Vagina (tissue), 2 donors: Measurements from ENCODE around the gene HDAC1.

Source experiments
- CTCF ChIP-seq, 3 experiments: fragments of 450-650 bp in 2 of 3; fragments of 200-600 bp in 1 of 3; sonication (generic) in 1 of 3; IDR thresholded peaks; one replicate each; pipeline ENCODE4 v1.5.1; 2017 to 2019; ENCODE audit warnings: antibody characterized with exemption in 3 of 3, mild to moderate bottlenecking in 2 of 3, moderate library complexity in 2 of 3
- POLR2A ChIP-seq, 2 donors: fragments of 450-650 bp; IDR thresholded peaks; one replicate each; pipeline ENCODE4 v1.6.1; 2017; ENCODE audit warnings: antibody characterized with exemption in 2 of 2, mild to moderate bottlenecking in 2 of 2, moderate library complexity in 2 of 2

GRCh38 chr1:32362474-32363313 lies 70.8 kb downstream of the HDAC1 start, which contains the start of the genes FAM229A and TSSK3:
- TF ChIP-seq CTCF (IDR thresholded peaks at IDR 0.05) = no peak
- no peak for TF ChIP-seq POLR2A (IDR thresholded peaks at IDR 0.05)
